Measurements from ENCODE around the gene CES3.

CES3 gene

DNA sequence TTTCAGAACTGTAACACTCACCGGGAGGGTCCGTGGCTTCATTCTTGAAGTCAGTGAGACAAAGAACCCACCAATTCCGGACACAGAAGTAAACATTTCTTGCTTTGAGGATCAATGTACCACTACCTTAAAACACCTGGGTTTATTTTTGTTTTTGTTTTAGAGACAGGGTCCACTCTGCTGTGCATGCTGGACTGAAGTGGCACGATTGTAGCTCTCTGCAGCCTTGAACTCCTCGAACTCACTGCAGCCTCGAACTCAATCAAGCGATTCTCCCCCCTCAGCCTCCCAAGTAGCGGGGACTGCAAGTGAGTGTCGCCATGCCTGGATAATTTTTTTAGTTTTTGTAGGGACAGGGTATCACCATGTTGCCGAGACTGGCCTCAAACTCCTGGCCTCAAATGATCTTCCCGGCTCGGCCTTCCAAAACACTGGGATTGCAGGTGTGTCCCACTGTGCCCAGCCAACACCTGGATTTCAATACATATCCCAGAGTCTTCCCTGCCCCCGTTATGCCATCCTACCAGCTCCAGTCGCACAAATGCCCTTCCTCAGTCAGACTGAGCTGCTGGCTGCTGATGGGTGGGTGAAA lies 14.3 kb downstream of the CES3 start:
- no peak overlapping the region for H3K9ac ChIP-seq (ENCODE audit: low read length)
- no peak overlapping the region for H2BK120ac ChIP-seq (ENCODE audit: low read depth, low read length)
- DNase-seq = no peak
- no peak overlapping the region for H2BK5ac ChIP-seq (ENCODE audit: low read depth, low read length, poor library complexity, severe bottlenecking)
- H3K4ac ChIP-seq (ENCODE audit: low read depth in 1 of 2, low read length in 2 of 2) = no peak overlapping the region
- H4K8ac ChIP-seq (ENCODE audit: low read length) = no peak overlapping the region
- no peak overlapping the region for H4K91ac ChIP-seq (ENCODE audit: low read length)
- H3K9me3 ChIP-seq (ENCODE audit: control insufficient read depth, low read length) = no peaks in the 10 kb centered on the region
- no peak overlapping the region for H3K4me2 ChIP-seq (ENCODE audit: low read length, poor library complexity, severe bottlenecking)
- H2BK15ac ChIP-seq (ENCODE audit: low read depth, poor library complexity, severe bottlenecking) = no peak overlapping the region
- no peak overlapping the region for H2AFZ ChIP-seq (ENCODE audit: low read depth, low read length)
- H3K4me3 ChIP-seq (ENCODE audit: insufficient read depth in 1 of 2, low read depth in 1 of 2, low read length in 2 of 2) = no peak overlapping the region
- no peaks in the 10 kb centered on the region for H3K79me1 ChIP-seq (replicated peaks; ENCODE audit: low read length, poor library complexity, severe bottlenecking)
- H3K4me1 ChIP-seq (ENCODE audit: control insufficient read depth, insufficient read depth, low read depth, low read length) = peaks cover 36% of the 10 kb centered on the region
- H3K14ac ChIP-seq (ENCODE audit: low read length in 2 of 2) = no peak overlapping the region
- H3K23ac ChIP-seq (ENCODE audit: low read length in 2 of 2) = no peak overlapping the region
- H2AK5ac ChIP-seq (ENCODE audit: low read length, severe bottlenecking) = no peak overlapping the region
- 96% methylated on average over 11 of the region's 14 CpGs for WGBS
- peaks cover 0 to 8% of the 10 kb centered on the region in 2 experiments for H3K27me3 ChIP-seq (ENCODE audit: control insufficient read depth in 1 of 2, insufficient read depth in 1 of 2, low read length in 2 of 2)
- H3K36me3 ChIP-seq (ENCODE audit: control insufficient read depth in 1 of 2, insufficient read depth in 2 of 2, low read depth in 1 of 2, low read length in 2 of 2) = no peaks in the 10 kb centered on the region
- H3K18ac ChIP-seq (ENCODE audit: low read depth in 1 of 2, low read length in 2 of 2) = no peak overlapping the region
- H3K27ac ChIP-seq (ENCODE audit: low read length, poor library complexity, severe bottlenecking) = no peak overlapping the region
- no peak overlapping the region for H2BK12ac ChIP-seq (ENCODE audit: low read length in 2 of 2)

DNA sequence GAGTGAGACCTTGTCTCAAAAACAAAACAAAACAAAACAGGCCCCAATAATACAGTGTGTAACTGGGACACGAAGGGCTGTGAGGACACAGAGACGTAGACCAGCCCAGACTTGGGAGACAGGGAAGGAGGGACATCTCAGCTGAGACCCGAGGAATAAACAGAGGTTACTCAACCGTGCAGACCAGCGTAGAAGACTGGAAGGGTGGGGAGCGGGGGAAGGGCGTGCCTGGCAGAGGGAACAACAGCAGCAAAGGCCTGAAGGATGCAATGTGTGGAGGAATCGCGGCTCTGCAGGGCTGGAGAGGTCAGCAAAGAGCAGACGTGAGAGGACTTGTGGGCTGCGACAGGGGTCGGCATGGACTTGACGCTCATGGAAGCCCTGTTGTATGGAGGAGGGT lies 15.7 kb downstream of the CES3 start:
- Histone ChIP-seq H3K79me1 (replicated peaks; ENCODE audit: low read length, poor library complexity, severe bottlenecking) (no peaks in the 10 kb centered on the region), H3K4me3 (ENCODE audit: insufficient read depth in 1 of 2, low read depth in 1 of 2, low read length in 2 of 2) (no peak overlapping the region), H3K27me3 (ENCODE audit: control insufficient read depth in 1 of 2, insufficient read depth in 1 of 2, low read length in 2 of 2) (peaks cover 0 to 8% of the 10 kb centered on the region in 2 experiments), H3K9ac (ENCODE audit: low read length) (no peak overlapping the region), H4K91ac (ENCODE audit: low read length) (no peak overlapping the region), H2AK5ac (ENCODE audit: low read length, severe bottlenecking) (no peak overlapping the region), H2BK12ac (ENCODE audit: low read length in 2 of 2) (no peak overlapping the region), H2BK15ac (ENCODE audit: low read depth, poor library complexity, severe bottlenecking) (no peak overlapping the region), H3K9me3 (ENCODE audit: control insufficient read depth, low read length) (no peaks in the 10 kb centered on the region), H3K27ac (ENCODE audit: low read length, poor library complexity, severe bottlenecking) (no peak overlapping the region), H3K36me3 (ENCODE audit: control insufficient read depth in 1 of 2, insufficient read depth in 2 of 2, low read depth in 1 of 2, low read length in 2 of 2) (no peaks in the 10 kb centered on the region), H4K8ac (ENCODE audit: low read length) (no peak overlapping the region), H3K4me1 (ENCODE audit: control insufficient read depth, insufficient read depth, low read depth, low read length) (peaks cover 26% of the 10 kb centered on the region), H3K14ac (ENCODE audit: low read length in 2 of 2) (no peak overlapping the region), H2AFZ (ENCODE audit: low read depth, low read length) (no peak overlapping the region), H3K4ac (ENCODE audit: low read depth in 1 of 2, low read length in 2 of 2) (no peak overlapping the region), H2BK120ac (ENCODE audit: low read depth, low read length) (no peak overlapping the region), H3K23ac (ENCODE audit: low read length in 2 of 2) (no peak overlapping the region), H2BK5ac (ENCODE audit: low read depth, low read length, poor library complexity, severe bottlenecking) (no peak overlapping the region), H3K4me2 (ENCODE audit: low read length, poor library complexity, severe bottlenecking) (no peak overlapping the region), H3K18ac (ENCODE audit: low read depth in 1 of 2, low read length in 2 of 2) (no peak overlapping the region)
- DNase-seq = peak; percentile 55
- WGBS = 29% methylated on average over 13 of the region's 13 CpGs

DNA sequence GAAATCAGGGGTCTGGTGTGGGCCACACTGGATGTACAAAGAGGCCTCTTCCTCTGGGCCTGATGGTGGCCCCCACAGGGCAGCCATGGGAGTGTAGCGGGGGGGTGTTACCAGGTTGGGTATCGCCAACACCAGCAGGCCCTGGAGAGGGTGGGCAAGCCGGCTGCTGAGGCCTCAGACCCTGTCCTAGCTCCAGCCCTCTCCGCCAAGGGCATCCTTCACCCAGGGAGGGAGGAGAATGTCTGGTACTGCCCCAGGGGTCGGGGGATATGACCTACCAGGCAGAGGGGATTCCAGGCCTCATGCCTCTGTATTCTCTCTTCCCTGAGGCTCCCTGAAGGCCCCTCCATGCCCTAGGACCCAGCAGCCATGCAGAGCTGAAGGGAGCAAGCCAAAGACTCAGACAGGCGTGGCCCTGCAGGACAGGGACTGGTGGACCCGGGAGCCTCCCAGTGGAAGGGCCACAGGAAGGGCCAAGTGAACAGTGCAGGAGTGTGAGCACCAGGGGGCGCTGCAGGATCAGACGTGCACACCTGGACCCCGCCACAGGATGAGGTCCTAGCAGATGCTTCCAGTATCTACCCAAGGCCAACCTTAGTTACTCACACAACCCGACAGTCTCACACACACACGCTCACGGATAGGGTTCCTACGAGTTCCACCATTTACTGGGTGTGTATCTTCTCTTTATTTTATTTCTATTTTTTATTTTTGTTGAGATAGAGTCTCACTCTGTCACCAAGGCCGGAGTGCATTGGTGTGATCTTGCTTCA lies 16.5 kb downstream of the CES3 start:
- Histone ChIP-seq H2BK5ac (ENCODE audit: low read depth, low read length, poor library complexity, severe bottlenecking) (no peak overlapping the region), H3K79me1 (replicated peaks; ENCODE audit: low read length, poor library complexity, severe bottlenecking) (no peaks in the 10 kb centered on the region), H4K8ac (ENCODE audit: low read length) (peak overlapping the region; percentile 66), H2BK12ac (ENCODE audit: low read length in 2 of 2) (peak overlapping the region in 1 of 2 experiments; percentile 16), H2BK120ac (ENCODE audit: low read depth, low read length) (no peak overlapping the region), H3K9ac (ENCODE audit: low read length) (no peak overlapping the region), H3K23ac (ENCODE audit: low read length in 2 of 2) (no peak overlapping the region), H3K4me3 (ENCODE audit: insufficient read depth in 1 of 2, low read depth in 1 of 2, low read length in 2 of 2) (no peak overlapping the region), H3K9me3 (ENCODE audit: control insufficient read depth, low read length) (no peaks in the 10 kb centered on the region), H3K27ac (ENCODE audit: low read length, poor library complexity, severe bottlenecking) (no peak overlapping the region), H2AFZ (ENCODE audit: low read depth, low read length) (peak overlapping the region; percentile 21), H3K4me1 (ENCODE audit: control insufficient read depth, insufficient read depth, low read depth, low read length) (peaks cover 25% of the 10 kb centered on the region), H3K18ac (ENCODE audit: low read depth in 1 of 2, low read length in 2 of 2) (no peak overlapping the region), H2AK5ac (ENCODE audit: low read length, severe bottlenecking) (no peak overlapping the region), H2BK15ac (ENCODE audit: low read depth, poor library complexity, severe bottlenecking) (no peak overlapping the region), H3K36me3 (ENCODE audit: control insufficient read depth in 1 of 2, insufficient read depth in 2 of 2, low read depth in 1 of 2, low read length in 2 of 2) (no peaks in the 10 kb centered on the region), H3K27me3 (ENCODE audit: control insufficient read depth in 1 of 2, insufficient read depth in 1 of 2, low read length in 2 of 2) (peaks cover 0 to 8% of the 10 kb centered on the region in 2 experiments), H3K14ac (ENCODE audit: low read length in 2 of 2) (no peak overlapping the region), H3K4me2 (ENCODE audit: low read length, poor library complexity, severe bottlenecking) (no peak overlapping the region), H4K91ac (ENCODE audit: low read length) (no peak overlapping the region), H3K4ac (ENCODE audit: low read depth in 1 of 2, low read length in 2 of 2) (no peak overlapping the region)
- DNase-seq = peak; percentile 77
- WGBS = 35% methylated on average over 9 of the region's 15 CpGs

DNA sequence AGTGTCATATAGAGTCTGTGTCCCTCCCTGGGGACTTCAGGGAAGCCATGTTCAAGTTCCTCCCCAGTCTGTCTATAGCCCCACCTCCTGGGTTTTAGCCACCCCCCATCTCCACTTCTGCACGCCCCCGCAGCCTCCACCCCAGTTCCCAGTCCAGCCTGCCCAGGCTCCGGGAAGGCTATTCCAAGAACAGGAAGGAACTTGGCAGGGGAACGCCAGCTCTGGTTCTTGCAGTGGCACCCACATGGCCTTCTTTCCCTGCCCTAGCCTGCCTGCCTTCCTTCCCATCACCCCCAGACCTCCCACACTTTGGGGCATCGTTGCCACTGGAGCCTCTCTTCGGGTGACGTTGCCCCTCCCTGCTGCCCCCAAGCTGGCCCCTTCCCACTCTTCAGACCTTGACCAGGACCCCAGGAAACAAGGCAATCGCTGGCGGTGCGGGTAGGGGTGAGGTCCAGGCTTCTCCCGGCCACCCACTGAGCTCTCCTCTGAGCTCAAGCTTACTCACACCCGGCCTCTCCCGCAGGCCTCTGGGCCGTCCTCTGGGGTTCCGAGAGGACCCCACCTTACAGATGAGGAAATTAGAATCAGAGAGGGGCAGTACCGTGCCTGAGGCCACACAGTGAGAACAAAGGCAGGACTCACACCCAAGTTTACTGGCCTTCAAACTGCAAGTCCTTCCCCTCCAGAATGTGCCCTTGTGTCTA lies 18.1 kb downstream of the CES3 start:
- Histone ChIP-seq H3K36me3 (ENCODE audit: control insufficient read depth in 1 of 2, insufficient read depth in 2 of 2, low read depth in 1 of 2, low read length in 2 of 2) (no peaks in the 10 kb centered on the region), H2BK12ac (ENCODE audit: low read length in 2 of 2) (no peak overlapping the region), H3K4ac (ENCODE audit: low read depth in 1 of 2, low read length in 2 of 2) (no peak overlapping the region), H3K18ac (ENCODE audit: low read depth in 1 of 2, low read length in 2 of 2) (no peak overlapping the region), H3K9ac (ENCODE audit: low read length) (no peak overlapping the region), H4K8ac (ENCODE audit: low read length) (no peak overlapping the region), H3K4me1 (ENCODE audit: control insufficient read depth, insufficient read depth, low read depth, low read length) (peaks cover 19% of the 10 kb centered on the region), H3K23ac (ENCODE audit: low read length in 2 of 2) (no peak overlapping the region), H3K14ac (ENCODE audit: low read length in 2 of 2) (peak overlapping the region in 1 of 2 experiments; percentile 41), H3K79me1 (replicated peaks; ENCODE audit: low read length, poor library complexity, severe bottlenecking) (no peaks in the 10 kb centered on the region), H3K9me3 (ENCODE audit: control insufficient read depth, low read length) (no peaks in the 10 kb centered on the region), H2BK120ac (ENCODE audit: low read depth, low read length) (no peak overlapping the region), H2AK5ac (ENCODE audit: low read length, severe bottlenecking) (no peak overlapping the region), H2BK5ac (ENCODE audit: low read depth, low read length, poor library complexity, severe bottlenecking) (no peak overlapping the region), H3K27ac (ENCODE audit: low read length, poor library complexity, severe bottlenecking) (no peak overlapping the region), H2BK15ac (ENCODE audit: low read depth, poor library complexity, severe bottlenecking) (no peak overlapping the region), H2AFZ (ENCODE audit: low read depth, low read length) (peak overlapping the region; percentile 18), H3K27me3 (ENCODE audit: control insufficient read depth in 1 of 2, insufficient read depth in 1 of 2, low read length in 2 of 2) (no peaks in the 10 kb centered on the region), H3K4me2 (ENCODE audit: low read length, poor library complexity, severe bottlenecking) (no peak overlapping the region), H3K4me3 (ENCODE audit: insufficient read depth in 1 of 2, low read depth in 1 of 2, low read length in 2 of 2) (no peak overlapping the region), H4K91ac (ENCODE audit: low read length) (no peak overlapping the region)
- 82% methylated on average over 15 of the region's 16 CpGs for WGBS
- DNase-seq = no peak
